HG02870 (cell line): ENCODE data around the gene PEF1.

Source experiments
- ATAC-seq: cut with Tn5 transposase; IDR thresholded peaks from one replicate; pipeline ENCODE4 v1.9.1; 2021; ENCODE audit warnings: mild to moderate bottlenecking, moderate library complexity; ENCODE audit not compliant: unreplicated experiment

PEF1 gene

DNA sequence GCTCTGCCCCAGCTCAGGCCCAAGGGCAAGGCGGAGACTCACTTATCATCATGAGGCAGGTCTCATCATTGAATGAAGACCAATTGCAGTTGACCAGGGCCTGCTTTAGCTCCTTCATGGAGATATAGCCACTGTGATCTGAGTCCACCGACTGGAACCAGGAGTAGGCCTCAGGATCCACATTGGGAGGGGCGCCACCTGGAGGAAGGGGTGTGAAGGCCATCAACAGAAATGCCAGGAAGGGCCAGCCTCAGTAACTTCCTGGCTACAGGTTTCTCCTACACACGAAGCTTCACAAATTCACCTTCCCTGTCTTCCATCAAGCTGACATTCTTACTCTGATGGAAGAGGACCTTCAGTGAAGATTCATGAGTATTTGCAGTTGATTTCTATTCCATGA lies 11.6 kb downstream of the PEF1 start:
- ATAC-seq, result no peak

DNA sequence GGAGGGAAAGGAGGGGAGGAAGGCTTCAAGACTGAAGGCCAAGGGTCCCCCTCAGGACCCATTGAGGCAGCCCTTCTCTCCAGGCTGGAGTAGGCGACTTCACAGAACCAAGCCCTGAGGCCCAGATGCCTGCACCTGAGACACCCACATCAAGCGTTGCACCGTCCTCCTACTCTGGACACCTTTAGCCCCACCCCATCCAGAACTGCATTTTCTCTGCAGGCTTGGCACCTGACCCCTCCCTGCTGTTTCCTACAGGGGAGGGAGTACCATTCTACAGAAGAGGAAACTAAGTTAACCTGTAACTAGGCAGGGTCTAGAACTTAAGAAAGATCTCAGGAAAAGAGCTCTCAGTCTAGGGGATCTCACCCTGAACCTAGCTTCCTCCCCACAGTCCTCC lies 12.0 kb downstream of the PEF1 start:
- no peak for ATAC-seq

DNA sequence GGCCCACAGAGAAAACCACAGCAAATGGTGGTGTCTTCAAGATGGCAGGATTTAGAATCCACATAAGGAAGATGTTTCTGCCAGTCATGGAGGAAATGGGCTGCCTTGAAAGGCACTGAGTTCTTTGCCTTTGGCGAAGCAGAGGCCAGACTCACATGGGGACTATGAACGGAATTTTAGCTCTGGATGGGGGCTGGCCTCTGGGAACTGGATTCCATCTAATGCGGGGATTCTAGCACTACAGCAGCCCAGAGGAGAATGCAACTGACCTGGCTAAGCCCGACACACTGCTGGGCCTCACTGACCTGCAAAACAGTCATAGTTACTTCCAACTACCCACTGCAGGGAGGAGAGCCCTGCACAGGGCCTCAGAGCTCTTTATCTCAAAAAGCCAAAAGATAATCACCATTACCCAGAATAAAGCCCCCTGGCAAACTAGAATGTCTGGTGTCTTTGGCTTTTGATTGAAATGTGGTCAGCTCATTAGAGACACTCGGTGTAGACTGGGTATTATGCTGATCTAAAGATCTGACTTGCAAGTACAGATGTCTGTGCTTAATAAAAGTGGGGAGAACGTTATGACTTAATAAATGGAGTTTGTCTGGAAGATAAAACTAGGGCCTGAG lies 15.6 kb downstream of the PEF1 start:
- no peak for ATAC-seq

DNA sequence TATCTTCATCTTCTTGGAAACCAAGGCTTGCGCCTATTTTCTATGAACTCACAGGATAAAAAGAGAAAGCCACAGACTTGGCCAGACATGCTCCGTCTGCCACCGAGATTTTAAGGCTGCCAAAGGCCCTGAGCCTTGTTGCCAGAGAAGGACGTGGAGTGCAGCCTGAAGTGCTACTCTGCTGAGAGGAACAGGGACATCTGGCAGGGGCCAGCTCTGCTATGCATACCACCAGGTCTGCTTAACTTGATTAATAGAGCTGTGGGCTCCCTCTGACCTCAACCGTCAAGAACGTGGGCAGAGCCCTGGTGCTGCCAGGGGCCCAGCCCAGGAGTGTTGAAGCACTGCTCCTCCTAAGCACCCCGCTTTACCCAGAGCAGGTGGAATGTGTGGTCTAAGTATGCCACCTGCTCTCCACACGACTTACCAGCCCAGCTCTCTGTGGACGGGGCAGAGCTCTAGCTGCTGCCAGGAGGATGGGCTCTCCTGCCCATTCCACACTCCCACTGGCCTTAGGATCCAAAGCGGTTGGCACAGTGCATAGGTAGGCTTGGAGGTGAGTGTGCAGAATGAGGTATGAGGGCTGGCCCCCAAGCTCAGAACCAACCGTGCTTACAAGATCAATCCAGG lies 16.6 kb downstream of the PEF1 start:
- ATAC-seq, result no peak

DNA sequence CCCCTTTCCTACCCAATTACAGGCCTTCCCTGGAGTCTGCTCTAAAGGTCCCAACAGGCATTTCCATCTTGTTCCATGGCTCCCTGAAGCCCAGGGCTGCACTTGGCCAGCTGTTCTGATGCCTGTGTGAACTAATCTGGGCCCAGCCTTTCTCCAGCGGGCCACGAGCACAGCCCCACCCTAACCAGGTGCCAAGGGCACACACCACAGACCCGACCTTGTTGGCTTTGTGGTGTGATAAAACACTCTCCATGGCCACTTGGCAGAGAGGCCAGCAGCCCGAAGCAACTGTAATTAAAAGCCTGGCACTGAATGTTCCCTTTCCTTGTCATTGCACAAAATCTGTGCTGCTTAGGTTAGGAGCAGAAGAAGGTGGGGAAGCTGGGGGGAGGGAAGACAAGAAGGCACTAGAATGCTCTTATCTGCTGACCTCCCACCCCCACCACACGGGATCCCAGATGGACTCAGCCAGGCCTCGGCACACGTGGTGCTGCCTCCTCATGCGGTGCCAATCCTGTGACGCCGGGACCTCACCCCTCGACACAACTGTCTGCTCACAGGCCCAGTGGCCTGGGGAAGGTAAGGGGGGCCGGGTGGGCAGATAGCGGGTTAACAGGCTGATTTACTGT lies 17.3 kb downstream of the PEF1 start:
- no peak for ATAC-seq

- ATAC-seq, result no peak
Observed at GRCh38 chr1:31626223-31627207, 18.2 kb downstream of the PEF1 start.

- no peak for ATAC-seq
Observed at GRCh38 chr1:31625561-31626222, 19.0 kb downstream of the PEF1 start.

GRCh38 chr1:31624731-31625514 lies 19.8 kb downstream of the PEF1 start:
- ATAC-seq, result no peak

DNA sequence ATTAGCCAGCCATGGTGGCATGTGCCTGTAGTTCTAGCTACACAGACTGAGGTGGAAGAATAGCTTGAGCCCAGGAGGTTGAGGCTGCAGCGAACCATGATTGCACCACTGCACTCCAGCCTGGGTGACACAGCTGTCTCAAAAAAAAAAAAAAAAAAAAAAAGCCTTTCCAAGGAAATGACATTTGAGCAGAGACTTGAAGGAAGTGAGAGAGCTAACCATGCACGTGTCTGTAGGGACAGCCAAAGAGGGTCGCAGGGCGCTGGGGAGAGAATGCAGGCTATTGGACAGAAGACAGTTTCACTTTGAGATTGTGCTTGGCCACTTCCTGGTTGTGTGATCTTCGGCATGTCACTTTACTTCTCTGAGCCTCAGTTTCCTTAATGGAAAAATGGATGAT lies 20.4 kb downstream of the PEF1 start:
- ATAC-seq, result no peak

- ATAC-seq, result no peak
Observed at GRCh38 chr1:31623365-31623764, 21.3 kb downstream of the PEF1 start.

DNA sequence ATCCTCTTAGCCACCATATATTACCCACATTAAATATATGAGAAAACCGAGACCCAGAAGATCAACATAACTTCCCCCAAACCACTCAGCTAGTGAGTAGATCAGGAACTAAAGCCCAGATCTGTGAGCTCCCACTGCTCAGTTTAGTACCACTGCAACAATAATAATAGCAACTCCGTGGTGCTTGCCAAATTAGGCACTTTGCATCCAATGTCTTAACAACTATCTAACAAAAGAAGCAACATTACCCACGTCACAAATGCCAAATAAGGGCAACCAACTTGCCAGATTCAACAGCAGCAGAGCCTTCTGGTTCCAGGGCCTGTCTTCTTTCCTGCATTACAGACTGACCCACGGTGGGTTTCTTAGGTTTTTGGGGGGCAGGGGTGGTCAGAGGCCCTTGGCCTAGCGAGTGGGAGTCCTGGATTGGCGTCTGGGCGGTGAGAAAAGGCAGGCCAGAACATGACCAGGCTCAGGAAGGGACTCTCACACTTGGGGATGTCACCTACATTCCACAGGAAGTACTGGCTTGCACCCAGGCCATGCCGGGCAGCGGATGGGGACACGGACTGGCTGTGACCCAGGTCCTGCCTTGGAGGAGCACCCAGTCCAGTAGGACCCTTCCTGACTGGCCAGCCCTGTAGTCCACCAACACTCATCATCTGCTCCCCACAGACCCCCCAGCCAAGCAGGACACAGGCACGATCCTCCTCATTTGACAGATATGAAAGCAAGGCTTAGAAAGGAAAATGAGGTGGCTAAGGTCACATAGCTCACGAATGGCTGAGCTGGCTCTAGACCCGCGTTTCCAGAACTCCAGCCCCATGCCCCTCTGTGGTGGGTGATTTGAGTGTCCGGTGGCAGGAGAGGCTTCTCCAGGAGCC lies 22.6 kb downstream of the PEF1 start:
- ATAC-seq, result no peak

DNA sequence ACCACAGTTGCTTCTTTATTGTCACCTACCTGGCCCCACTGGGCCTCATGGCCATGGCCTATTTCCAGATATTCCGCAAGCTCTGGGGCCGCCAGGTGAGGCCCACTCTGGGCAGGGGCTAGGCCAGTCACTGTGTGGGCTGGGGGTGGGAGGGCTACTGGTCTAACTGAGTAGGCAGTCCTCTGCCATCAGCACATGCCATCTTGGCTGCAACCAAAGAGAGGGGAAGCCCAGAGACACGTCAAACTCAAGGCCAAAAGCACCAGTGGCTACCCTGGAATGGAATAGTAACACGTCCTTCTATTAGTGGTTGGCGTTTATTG lies 23.2 kb downstream of the PEF1 start:
- ATAC-seq, result no peak

- no peak for ATAC-seq
Observed at GRCh38 chr1:31620631-31621497, 23.8 kb downstream of the PEF1 start.

DNA sequence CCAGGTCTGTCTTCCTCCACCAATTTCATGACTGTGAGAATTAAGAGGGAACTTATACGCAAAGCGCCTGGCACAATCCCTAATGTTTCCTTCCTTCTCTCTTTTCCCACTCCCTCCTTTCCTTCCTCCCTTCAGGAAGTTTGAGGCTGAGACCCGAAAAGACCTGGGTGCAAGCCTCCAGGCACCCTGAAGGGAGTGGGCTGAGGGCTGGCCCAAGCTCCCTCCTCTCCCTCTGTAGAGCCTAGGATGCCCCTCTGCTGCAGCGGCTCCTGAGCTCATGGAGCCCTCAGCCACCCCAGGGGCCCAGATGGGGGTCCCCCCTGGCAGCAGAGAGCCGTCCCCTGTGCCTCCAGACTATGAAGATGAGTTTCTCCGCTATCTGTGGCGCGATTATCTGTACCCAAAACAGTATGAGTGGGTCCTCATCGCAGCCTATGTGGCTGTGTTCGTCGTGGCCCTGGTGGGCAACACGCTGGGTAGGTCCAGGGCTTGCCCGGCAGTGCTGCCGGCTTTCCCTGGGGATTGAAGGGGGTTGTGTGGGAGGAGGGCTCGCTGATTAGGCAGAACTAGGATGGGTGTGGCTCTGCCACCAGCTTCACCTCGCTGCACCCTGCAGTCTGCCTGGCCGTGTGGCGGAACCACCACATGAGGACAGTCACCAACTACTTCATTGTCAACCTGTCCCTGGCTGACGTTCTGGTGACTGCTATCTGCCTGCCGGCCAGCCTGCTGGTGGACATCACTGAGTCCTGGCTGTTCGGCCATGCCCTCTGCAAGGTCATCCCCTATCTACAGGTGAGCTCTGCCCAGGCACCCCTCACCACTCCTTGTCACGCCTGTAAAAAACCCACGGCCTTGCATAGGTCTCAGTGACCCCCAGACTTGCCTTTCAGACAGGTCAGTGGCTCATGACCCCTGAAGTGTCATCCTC lies 25.5 kb downstream of the PEF1 start:
- ATAC-seq, result no peak

DNA sequence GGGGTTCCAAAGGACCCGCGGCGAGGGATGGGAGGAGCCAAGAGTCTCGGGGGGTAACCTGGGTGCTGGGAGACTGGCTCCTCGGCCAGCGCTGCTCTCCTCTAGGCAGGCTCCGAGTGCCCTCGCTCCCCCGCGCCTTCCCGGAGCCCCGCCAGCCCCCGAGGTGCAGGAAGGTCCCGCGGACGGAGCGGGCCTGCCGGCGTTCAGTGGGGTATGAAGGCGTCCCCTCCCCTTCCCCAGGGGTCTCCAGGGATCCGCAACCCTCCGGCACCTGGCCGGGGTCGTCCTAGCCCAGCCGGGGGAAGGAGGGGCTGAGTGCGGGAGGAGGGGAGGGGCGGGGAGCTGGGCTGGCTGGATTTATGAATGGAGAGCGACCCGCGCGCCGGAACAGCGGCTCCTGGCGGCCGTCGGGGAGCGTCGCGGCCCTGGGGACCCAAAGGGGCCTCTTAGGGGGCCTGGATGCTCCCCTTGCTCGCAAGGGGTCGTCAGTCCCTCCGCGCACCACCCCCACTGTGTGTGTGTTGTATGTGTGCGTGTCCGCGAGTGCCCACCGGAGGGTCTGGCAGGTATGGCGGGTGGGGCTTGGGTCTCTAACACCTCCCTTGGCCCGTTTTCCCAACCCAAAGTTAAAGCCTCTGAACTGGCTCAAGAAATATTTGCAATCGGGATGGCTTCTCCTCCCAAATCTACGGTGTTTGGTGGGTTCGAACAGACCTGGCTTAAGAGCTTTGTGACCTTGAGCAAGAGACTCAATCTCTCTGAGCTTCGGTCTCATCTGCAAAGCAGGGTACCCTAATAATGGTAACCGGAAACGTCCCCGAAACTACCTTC lies 26.5 kb downstream of the PEF1 start:
- no peak for ATAC-seq

- no peak for ATAC-seq
Observed at GRCh38 chr1:31617218-31617915, 27.3 kb downstream of the PEF1 start, which contains the start of gene HCRTR1. TSS of gene HCRTR1 (plus strand) at chr1:31617689. CDS start at chr1:31619193, 1,504 bp downstream.
